Sigmoid colon (tissue), 7 donors: ENCODE measurements around the gene B4GALNT1. TPM values are rescaled to one million over a fixed set of nuclear protein-coding genes. Genes with fewer than 3 reads are reported as not detected.

ENCODE experiments used
- DNase-seq: peaks from one replicate; pipeline ENCODE4 v3.0.0-alpha.2; 2019
- H3K27ac ChIP-seq, 4 donors: fragments of 200-600 bp; sonication (generic); one replicate each; pipeline ENCODE4 v1.5.1; 2016 to 2019; ENCODE audit warnings: mild to moderate bottlenecking in 1 of 4
- H3K27me3 ChIP-seq, 3 donors: fragments of 200-600 bp; sonication (generic); one replicate each; pipeline ENCODE4 v1.5.1; 2019; ENCODE audit warnings: mild to moderate bottlenecking in 1 of 3
- H3K36me3 ChIP-seq, 4 donors: fragments of 200-600 bp; sonication (generic); one replicate each; pipeline ENCODE4 v1.5.1; 2016 to 2019
- H3K4me1 ChIP-seq, 4 donors: fragments of 200-600 bp; sonication (generic); one replicate each; pipeline ENCODE4 v1.5.1; 2017 to 2019
- H3K4me3 ChIP-seq, 4 donors: fragments of 200-600 bp; sonication (generic); one replicate each; pipeline ENCODE4 v1.5.1; 2017 to 2019; ENCODE audit warnings: mild to moderate bottlenecking in 2 of 4, moderate library complexity in 1 of 4
- H3K9me3 ChIP-seq, 4 donors: fragments of 200-600 bp in 3 of 4; sonication (generic) in 3 of 4; one replicate each; pipeline versions ENCODE4 v1.5.1 to v1.6.1; 2013 to 2019
- CTCF ChIP-seq, 4 experiments: fragments of 450-650 bp in 3 of 4; fragments of 200-600 bp in 1 of 4; IDR thresholded peaks; one replicate each; pipeline ENCODE4 v1.5.1; 2016 to 2019; ENCODE audit warnings: antibody characterized with exemption in 4 of 4, mild to moderate bottlenecking in 3 of 4, moderate library complexity in 2 of 4
- EP300 ChIP-seq, 4 donors: sonication (generic); formaldehyde crosslinking; IDR thresholded peaks; one replicate each; pipeline ENCODE4 v1.6.1; 2017; ENCODE audit warnings: antibody characterized with exemption in 4 of 4
- POLR2A ChIP-seq, 2 donors: fragments of 450-650 bp; IDR thresholded peaks; one replicate each; pipeline ENCODE4 v1.6.1; 2016; ENCODE audit warnings: antibody characterized with exemption in 2 of 2, mild to moderate bottlenecking in 2 of 2, moderate library complexity in 2 of 2
- POLR2AphosphoS5 ChIP-seq, 4 donors: sonication (generic); formaldehyde crosslinking; IDR thresholded peaks; one replicate each; pipeline ENCODE4 v1.6.1; 2017; ENCODE audit warnings: antibody characterized with exemption in 4 of 4
- WGBS, 2 donors: extraction: QIAGEN DNeasy Blood & Tissue Kit; methylation state at CpG; one replicate each; pipeline ENCODE4 v1.1.7; 2013; 5-methylcytosine and 5-hydroxymethylcytosine counted together
- intact Hi-C: fragments of 100-400 bp; cut with DNase I; formaldehyde crosslinking; loops from one replicate; pipeline ENCODE4 v1.15.1; 2023
- polyA plus RNA-seq, 3 donors: library from polyadenylated mRNA; stranded (reverse); fragments of 200-250 nt; gene quantifications; one replicate each; pipeline ENCODE4 v1.2.3, GENCODE V29; 2013
- total RNA-seq, 4 donors: library from RNA; depleted of rRNA; stranded (reverse); fragments of >200 nt; gene quantifications; one replicate each; pipeline ENCODE4 v1.1.0, GENCODE V29; 2016
- donor health status: healthy with polysubstance abuse.
- donor health status: Bipolar disorder and iron deficiency.
- donor health status: healthy.

Gene B4GALNT1
- total and polyA plus RNA-seq, 7 donors = 0.99 to 4.4 (median 3.2) TPM; not detected in 2

- H3K4me1 ChIP-seq = peaks cover 0 to 18% (median 16%) of the 10 kb centered on the region in 4 donors
- no peak overlapping the region for H3K4me3 ChIP-seq
- DNase-seq = no peak
- no peaks in the 10 kb centered on the region for H3K9me3 ChIP-seq
- H3K27ac ChIP-seq = no peak overlapping the region
- intact Hi-C loops = no loop called here
- no peaks in the 10 kb centered on the region for H3K27me3 ChIP-seq
- TF ChIP-seq CTCF (IDR thresholded peaks at IDR 0.05) (no peak), POLR2A (IDR thresholded peaks at IDR 0.05) (no peak), EP300 (IDR thresholded peaks at IDR 0.05) (no peak), POLR2AphosphoS5 (IDR thresholded peaks at IDR 0.05) (no peak)
- WGBS, 2 donors = 90% methylated on average over 4 of the region's 4 CpGs
- H3K36me3 ChIP-seq = peaks cover 0 to 40% (median 6%) of the 10 kb centered on the region in 4 donors
Observed at GRCh38 chr12:57593187-57593586, 39.8 kb downstream of the B4GALNT1 start.

- H3K27me3 ChIP-seq = peaks cover 0 to 3% (median 0%) of the 10 kb centered on the region in 3 donors
- H3K36me3 ChIP-seq = peaks cover 0 to 36% (median 4%) of the 10 kb centered on the region in 4 donors
- no peak for DNase-seq
- intact Hi-C loops = no loop called here
- H3K4me1 ChIP-seq = peaks cover 0 to 18% (median 16%) of the 10 kb centered on the region in 4 donors
- no peak overlapping the region for H3K4me3 ChIP-seq
- no peak for TF ChIP-seq EP300 (IDR thresholded peaks at IDR 0.05)
- no peak for TF ChIP-seq POLR2AphosphoS5 (IDR thresholded peaks at IDR 0.05)
- no peak for TF ChIP-seq CTCF (IDR thresholded peaks at IDR 0.05)
- H3K9me3 ChIP-seq = no peaks in the 10 kb centered on the region
- WGBS, 2 donors = 74 to 85% methylated on average over 2 of the region's 2 CpGs
- H3K27ac ChIP-seq = no peak overlapping the region
Observed at GRCh38 chr12:57592551-57593165, 40.3 kb downstream of the B4GALNT1 start.

GRCh38 chr12:57591782-57592325, 41.1 kb downstream of the B4GALNT1 start:
- Histone ChIP-seq H3K36me3 (peaks cover 0 to 27% (median 3%) of the 10 kb centered on the region in 4 donors), H3K4me3 (peak overlapping the region; percentile 72 to 97 (median 84)), H3K9me3 (no peaks in the 10 kb centered on the region), H3K4me1 (peaks cover 0 to 18% (median 16%) of the 10 kb centered on the region in 4 donors), H3K27ac (peak overlapping the region; percentile 77 to 86 (median 82)), H3K27me3 (peaks cover 0 to 3% (median 0%) of the 10 kb centered on the region in 3 donors)
- WGBS, 2 donors = 34 to 48% methylated on average over 10 of the region's 10 CpGs
- no peak for DNase-seq
- intact Hi-C loops = no loop called here
- no peak for TF ChIP-seq CTCF (IDR thresholded peaks at IDR 0.05)
- no peak for TF ChIP-seq POLR2AphosphoS5 (IDR thresholded peaks at IDR 0.05)
- no peak for TF ChIP-seq EP300 (IDR thresholded peaks at IDR 0.05)
- TF ChIP-seq POLR2A (IDR thresholded peaks at IDR 0.05) = no peak

GRCh38 chr12:57590864-57591781, 41.9 kb downstream of the B4GALNT1 start, which contains the start of gene PIP4K2C:
TSS of gene PIP4K2C (plus strand) at chr12:57591192. CDS start at chr12:57591290, 98 bp downstream.
- 1 to 2% methylated on average over 69 of the region's 69 CpGs for WGBS, 2 donors
- TF ChIP-seq EP300 (IDR thresholded peaks at IDR 0.05) (no peak), POLR2AphosphoS5 (IDR thresholded peaks at IDR 0.05) (peak; percentile 42 to 75 (median 66)), POLR2A (IDR thresholded peaks at IDR 0.05) (peak in 1 of 2 donors; percentile 32)
- intact Hi-C loops = no loop called here

More at GRCh38 chr12:57590864-57591781, 41.9 kb downstream of the B4GALNT1 start, which contains the start of gene PIP4K2C:
- Histone ChIP-seq H3K4me1 (peaks cover 0 to 18% (median 16%) of the 10 kb centered on the region in 4 donors), H3K4me3 (peak within 1 kb of the TSS; percentile 72 to 97 (median 84)), H3K27me3 (peaks cover 0 to 3% (median 0%) of the 10 kb centered on the region in 3 donors), H3K9me3 (no peaks in the 10 kb centered on the region), H3K36me3 (peaks cover 0 to 20% (median 2%) of the 10 kb centered on the region in 4 donors), H3K27ac (peak within 1 kb of the TSS; percentile 77 to 86 (median 82))
- DNase-seq = peak; percentile 89
